HEK293 (cell line): ENCODE results near the gene TTC34.

Experiments
- CTCF ChIP-seq: fragments of 450-650 bp; formaldehyde crosslinking; IDR thresholded peaks from 2 replicates; pipeline ENCODE4 v1.5.1; 2016; ENCODE audit warnings: missing biosample characterization, missing genetic modification characterization
- REST ChIP-seq: fragments of 450-650 bp; formaldehyde crosslinking; IDR thresholded peaks from 2 replicates; pipeline ENCODE4 v1.5.1; 2016; ENCODE audit warnings: missing biosample characterization, missing genetic modification characterization
- YY1 ChIP-seq: fragments of 450-650 bp; formaldehyde crosslinking; IDR thresholded peaks from 2 replicates; pipeline ENCODE4 v1.5.1; 2018; ENCODE audit warnings: missing biosample characterization, missing genetic modification characterization
- ZBTB44 ChIP-seq: fragments of 450-650 bp; IDR thresholded peaks from 2 replicates; pipeline ENCODE4 v1.5.1; 2018; ENCODE audit warnings: missing biosample characterization, mild to moderate bottlenecking, missing genetic modification characterization
- ZBTB8A ChIP-seq: fragments of 450-650 bp; formaldehyde crosslinking; IDR thresholded peaks from 2 replicates; pipeline ENCODE4 v1.5.1; 2016; ENCODE audit warnings: missing biosample characterization, missing genetic modification characterization
- ZNF423 ChIP-seq: fragments of 450-650 bp; formaldehyde crosslinking; IDR thresholded peaks from 2 replicates; pipeline ENCODE4 v1.5.1; 2016; ENCODE audit warnings: missing biosample characterization, missing genetic modification characterization
- ZNF660 ChIP-seq: fragments of 450-650 bp; IDR thresholded peaks from 2 replicates; pipeline ENCODE4 v1.5.1; 2018; ENCODE audit warnings: missing biosample characterization, mild to moderate bottlenecking, missing genetic modification characterization
- ZNF707 ChIP-seq: fragments of 450-650 bp; formaldehyde crosslinking; IDR thresholded peaks from 2 replicates; pipeline ENCODE4 v1.5.1; 2016; ENCODE audit warnings: missing biosample characterization, missing genetic modification characterization
- ZNF791 ChIP-seq: fragments of 450-650 bp; formaldehyde crosslinking; IDR thresholded peaks from 2 replicates; pipeline ENCODE4 v1.5.1; 2016; ENCODE audit warnings: missing biosample characterization, missing genetic modification characterization
- ZNF792 ChIP-seq: fragments of 450-650 bp; formaldehyde crosslinking; IDR thresholded peaks from 2 replicates; pipeline ENCODE4 v1.5.1; 2016; ENCODE audit warnings: missing biosample characterization, missing genetic modification characterization

DNA sequence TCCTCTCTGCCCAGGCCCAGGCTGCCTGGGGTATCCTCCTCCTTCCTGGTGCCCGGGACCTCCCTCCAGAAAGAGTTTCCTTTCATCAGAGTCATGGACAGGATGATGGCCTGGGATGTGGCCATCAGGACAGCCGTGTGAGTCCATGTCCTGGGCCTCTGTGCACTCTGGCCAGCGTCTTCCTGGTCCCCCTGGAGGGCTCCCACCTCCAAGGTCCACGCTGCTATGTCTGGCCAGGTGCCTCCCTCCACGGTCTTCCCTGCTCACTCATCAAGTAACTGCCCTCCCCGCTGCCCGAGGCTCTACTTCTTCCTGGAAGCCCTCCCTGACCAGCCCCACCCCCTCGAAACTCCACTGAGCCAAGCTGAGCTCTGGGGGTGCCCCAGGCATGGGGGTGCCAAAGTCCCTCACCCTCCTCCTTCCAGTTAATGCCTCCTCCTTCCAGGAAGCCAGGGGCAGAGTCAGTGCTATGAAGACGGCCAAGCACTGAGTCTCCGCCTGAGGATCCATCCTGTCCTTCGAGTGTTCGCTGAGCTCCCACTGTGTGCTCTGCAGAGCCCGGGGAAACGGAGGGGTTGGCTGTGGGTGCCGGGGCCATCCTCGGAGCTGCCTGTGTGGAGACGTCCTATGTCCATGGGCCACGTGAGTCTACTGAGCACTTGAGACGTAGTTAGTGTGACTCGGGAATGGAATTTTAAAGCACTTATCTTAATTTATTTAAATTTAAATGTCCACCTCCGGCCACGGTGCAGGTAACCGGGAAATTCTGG lies 28.5 kb upstream of the TTC34 start:
- TF ChIP-seq ZBTB8A: no peak
- no peak for TF ChIP-seq ZNF707 (tag by site-specific recombination)
- no peak for TF ChIP-seq CTCF
- no peak for TF ChIP-seq ZNF792 (tag by site-specific recombination)
- no peak for TF ChIP-seq ZNF791 (tag by site-specific recombination)
- no peak for TF ChIP-seq ZBTB44 (tag by site-specific recombination)
- no peak for TF ChIP-seq REST (tag by site-specific recombination)
- no peak for TF ChIP-seq ZNF660 (tag by site-specific recombination)
- no peak for TF ChIP-seq ZNF423
- TF ChIP-seq YY1 (tag by site-specific recombination): no peak
